NCI-H510A (cell line): Measurements from ENCODE around the gene TAS1R3.
"Not testable (repeated sequence)": the region's sequence is repeated elsewhere in the genome, so short reads cannot be mapped to it uniquely, and the experiment has no call there.

ENCODE experiments used
- DNase-seq: peaks from one replicate; lab custom pipeline; 2025; lab: John Stamatoyannopoulos, UW

The TAS1R3 gene

DNA sequence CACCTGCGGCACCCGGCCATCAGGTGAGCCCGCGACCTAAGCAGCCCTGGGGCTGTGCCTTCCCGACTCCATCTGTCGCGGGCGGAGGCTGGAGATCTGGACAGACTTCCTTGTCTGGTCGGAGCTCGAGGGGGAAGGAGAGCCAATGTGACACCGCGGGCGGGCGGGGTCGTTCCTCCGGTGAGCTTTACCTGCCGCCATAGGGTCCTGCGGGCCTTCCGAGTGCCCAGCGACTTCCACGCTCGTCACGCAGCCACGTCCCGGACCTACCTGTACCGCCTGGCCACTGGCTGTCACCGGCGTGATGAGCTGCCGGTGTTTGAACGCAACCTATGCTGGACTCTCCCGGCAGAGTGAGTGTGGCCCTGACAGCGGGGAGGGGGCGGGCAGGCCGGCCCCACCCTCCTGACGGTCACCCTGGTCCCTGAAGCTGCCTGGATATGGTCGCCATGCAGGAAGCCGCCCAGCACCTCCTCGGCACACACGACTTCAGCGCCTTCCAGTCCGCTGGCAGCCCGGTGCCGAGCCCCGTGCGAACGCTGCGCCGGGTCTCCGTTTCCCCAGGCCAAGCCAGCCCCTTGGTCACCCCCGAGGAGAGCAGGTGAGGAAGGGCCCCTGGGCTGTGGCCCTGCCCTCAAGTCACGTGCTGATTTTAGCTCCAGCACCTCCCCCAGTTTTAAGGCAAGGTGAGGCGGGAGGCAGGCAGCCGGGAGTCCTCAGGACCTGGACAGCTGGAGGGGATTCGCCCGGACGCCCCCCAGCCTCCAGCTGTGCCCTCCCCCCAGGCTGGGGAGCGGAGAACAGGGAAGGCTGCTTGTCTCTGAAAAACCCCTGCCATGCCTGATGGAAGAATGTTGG, 21.6 kb upstream of the TAS1R3 start:
- peak; percentile 80 for DNase-seq

- no peak for DNase-seq
Observed at GRCh38 chr1:1310109-1310385, 21.0 kb upstream of the TAS1R3 start.

DNA sequence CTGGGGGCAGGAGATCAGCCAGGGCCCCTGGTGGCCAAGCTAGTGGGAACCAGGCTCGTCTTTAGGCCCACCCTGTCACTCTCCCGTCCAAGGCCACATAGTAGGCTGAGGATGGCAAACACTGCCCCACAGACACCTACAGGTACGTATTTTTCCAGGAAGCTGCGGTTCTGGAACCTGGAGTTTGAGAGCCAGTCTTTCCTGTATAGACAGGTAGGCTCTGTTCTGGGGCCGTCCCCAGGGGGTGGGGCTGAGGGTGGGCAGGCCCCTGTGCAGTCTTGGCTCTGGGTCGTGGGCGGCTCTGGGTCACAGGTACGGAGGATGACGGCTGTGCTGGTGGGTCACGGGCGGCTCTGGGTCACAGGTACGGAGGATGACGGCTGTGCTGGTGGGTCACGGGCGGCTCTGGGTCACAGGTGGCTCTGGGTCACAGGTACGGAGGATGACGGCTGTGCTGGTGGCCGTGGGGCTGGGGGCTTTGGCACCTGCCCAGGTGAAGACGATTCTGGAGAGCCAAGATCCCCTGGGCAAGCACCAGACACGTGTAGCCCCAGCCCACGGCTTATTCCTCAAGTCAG, 20.5 kb upstream of the TAS1R3 start:
- DNase-seq = no peak

DNA sequence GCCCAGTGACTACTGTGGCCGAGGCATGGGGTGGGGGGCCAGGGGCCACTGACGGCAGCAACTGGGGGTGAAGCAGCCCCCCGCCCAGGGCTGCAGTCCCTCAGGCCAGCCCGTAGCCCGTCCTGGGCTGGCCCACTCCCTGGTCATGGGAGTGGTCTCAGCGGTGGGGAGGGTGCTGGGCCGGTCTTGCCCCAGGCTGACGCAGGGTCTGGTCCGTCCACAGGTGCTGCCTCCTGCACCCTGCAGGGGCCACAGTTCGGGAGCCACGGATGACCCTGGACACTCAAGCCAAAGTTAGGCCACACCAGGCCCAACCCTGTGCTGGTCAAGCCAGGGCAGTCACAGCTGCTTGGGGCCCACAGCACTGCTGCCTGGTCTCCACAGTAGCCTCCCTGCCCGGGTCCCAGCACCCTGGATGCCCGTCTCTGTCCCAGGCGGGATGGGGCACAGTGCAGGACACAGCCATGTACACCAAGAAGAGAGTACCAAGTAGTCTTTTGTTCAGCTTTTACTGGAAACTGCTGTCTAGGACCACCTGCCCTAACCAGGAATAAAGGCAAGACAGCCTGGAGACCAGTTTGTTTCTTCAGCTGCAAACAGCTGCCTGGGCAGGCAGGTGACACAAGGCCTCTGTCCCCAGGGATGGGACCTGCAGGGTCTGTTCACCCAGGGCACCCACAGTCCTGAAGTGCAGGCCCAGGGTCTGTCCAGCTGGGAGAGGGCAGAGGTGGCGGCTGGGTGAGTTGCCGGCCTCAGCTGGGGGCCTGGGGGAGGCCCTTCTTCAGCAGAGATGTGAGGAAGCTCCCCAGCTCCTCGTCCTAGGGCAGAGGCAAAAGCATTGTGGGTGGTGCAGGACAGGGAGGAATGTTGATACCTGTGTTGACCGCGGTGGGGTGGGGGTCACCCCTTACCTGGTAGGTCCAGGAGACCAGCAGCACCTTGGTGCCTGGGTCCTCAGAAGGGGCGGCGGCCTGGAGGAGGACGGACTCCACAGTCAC, 19.7 kb upstream of the TAS1R3 start:
- no peak for DNase-seq

DNA sequence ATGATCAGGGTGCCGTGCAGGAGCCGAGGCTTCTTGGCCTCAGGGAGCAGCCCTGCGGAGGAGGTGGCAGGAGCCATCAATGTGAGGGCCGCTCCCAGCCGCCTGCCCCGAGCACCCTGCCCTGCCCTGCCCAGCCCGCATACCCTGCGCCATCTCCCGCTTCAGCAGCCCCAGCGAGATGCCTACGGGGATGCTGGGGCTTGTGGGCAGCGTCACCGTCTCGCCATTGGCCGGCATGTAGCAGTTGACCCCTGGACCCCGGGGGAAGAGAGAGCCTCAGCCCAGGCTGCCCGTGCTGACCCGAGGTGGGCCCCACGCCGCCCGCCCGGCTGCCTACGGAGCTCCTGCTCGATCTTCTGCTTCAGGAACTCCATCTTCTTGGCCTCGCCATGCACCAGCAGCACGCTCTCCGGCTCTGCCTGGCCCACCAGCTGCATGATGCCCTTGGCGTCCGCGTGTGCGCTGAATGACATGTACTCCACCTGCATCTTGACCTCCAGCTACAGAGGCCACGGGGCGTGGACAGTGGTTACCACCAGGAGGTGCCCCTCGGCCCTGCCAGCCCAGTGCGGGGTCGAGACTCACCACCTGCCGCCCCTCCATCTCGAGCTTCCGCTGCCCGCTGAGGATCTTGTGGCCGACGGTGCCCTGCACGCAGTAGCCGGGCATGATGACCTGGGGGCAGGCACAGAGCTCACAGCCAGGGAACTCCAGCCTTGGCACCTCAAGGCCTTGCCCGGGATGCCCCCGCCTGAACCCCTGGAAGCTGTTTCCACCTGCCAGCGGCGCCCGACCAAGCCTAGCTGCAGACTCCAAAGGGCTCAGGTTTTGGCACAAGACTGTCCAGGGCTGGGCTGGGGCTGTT, 18.4 kb upstream of the TAS1R3 start:
- no peak for DNase-seq

DNA sequence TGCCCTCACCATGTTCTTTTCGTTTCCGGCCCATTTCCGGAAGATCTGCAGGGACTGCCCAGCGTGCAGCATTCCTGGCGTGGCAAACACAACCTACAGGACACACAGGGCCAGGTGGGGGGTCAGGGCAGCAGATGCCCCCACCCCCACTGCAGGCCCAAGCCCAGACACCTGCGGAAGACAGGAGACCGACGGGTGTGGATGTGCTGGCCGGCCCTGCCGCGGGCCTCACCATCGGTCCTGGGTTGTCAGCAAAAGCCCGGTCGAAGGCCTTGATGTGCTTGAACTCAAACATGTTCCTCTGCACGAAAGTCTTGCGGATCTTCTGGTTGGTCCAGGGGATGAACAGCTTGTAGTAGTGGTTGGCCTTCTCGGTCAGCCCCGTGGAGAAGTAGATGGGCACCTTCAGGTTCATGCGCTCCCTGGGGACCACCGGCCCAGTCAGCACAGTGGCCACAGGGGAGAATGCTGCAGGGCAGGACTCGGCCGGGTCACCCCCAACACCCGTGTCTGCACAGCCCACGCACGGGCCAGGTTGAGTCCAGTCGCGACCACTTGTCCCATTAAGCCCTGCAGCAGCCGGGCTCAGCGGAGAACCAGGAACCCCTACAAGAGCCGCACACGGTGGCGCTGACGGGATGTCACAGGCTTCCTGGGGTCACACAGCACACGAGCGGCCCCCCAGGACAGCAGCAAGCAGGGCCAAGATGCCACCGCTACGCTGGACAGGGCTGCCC, 17.4 kb upstream of the TAS1R3 start:
- DNase-seq = no peak

DNA sequence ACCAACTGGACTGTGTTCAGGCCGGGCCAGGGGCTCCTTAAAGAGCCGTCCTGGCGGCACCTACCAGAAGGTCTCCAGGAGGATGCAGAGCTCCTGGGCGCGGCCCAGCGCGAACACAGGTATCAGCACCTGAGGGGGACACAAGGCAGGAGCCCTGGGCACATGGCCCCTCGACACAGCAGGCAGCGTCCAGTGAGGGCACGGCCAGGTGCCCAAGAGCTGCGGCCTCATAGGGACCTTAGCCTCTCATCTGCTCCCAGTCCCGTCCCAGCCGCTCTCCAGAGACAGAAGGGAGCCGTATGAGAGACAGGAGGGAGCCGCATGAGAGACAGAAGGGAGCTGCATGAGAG, 16.9 kb upstream of the TAS1R3 start:
- no peak for DNase-seq

DNA sequence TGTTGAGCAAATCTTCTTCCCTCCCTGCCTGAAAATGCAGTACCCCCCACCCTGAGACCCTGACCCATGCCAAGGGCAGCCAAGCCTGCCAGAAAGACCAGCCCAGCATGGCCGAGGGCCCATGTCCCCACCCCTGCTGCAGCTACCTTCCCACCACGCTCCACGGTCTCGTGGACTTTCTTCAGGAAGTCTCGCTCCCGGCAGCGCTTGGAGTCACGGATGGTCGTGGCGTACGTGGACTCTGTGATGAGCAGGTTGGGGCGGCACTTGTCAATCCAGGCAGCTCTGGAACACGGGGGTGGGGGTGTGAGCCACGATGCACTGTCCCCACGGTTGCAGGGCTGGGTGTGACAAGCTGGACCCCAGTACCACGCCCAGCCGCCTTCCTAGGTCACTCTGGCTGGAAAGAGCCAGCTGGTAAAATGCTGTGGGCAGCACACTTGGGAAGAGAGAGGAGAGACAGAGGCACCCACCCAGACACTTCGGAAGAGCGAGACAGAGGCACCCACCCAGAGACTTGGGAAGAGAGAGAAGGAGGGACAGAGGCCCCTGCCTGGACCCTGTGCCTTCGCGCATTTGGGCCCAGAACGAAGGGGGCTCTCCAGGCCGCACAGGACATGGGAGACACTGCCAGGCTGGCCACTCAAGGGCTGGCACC, 16.3 kb upstream of the TAS1R3 start:
- no peak for DNase-seq

DNA sequence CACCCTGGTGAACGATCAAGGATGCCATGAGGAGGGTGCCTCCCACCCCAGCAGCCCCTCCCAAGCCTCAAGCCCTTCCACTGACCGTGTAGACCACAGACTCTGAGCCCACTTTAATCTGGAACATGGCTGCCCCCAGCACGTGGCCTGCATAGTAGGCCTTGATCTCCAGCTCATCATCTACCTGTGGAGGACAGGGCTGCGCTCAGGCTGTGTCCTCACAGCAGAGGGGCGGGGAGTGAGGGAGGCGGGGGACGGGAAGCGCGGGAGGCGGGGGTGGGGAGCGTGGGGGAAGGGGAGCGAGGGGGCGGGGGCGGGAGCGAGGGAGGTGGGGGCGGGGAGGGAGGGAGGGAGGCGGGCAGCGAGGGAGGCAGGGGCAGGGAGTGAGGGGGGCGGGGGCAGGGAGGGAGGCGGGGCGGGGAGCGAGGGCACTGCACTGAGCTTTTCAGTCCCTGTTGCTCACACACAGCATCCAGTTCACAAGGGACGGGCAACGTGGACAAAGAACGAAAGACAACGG, 15.6 kb upstream of the TAS1R3 start:
- DNase-seq = peak; percentile 98

- not testable (repeated sequence) for DNase-seq
Observed at GRCh38 chr1:1316199-1316598, 14.9 kb upstream of the TAS1R3 start.

GRCh38 chr1:1317420-1317819, 13.7 kb upstream of the TAS1R3 start:
- no peak for DNase-seq

- DNase-seq = peak; percentile 80
Observed at GRCh38 chr1:1318131-1318652, 12.9 kb upstream of the TAS1R3 start.

DNA sequence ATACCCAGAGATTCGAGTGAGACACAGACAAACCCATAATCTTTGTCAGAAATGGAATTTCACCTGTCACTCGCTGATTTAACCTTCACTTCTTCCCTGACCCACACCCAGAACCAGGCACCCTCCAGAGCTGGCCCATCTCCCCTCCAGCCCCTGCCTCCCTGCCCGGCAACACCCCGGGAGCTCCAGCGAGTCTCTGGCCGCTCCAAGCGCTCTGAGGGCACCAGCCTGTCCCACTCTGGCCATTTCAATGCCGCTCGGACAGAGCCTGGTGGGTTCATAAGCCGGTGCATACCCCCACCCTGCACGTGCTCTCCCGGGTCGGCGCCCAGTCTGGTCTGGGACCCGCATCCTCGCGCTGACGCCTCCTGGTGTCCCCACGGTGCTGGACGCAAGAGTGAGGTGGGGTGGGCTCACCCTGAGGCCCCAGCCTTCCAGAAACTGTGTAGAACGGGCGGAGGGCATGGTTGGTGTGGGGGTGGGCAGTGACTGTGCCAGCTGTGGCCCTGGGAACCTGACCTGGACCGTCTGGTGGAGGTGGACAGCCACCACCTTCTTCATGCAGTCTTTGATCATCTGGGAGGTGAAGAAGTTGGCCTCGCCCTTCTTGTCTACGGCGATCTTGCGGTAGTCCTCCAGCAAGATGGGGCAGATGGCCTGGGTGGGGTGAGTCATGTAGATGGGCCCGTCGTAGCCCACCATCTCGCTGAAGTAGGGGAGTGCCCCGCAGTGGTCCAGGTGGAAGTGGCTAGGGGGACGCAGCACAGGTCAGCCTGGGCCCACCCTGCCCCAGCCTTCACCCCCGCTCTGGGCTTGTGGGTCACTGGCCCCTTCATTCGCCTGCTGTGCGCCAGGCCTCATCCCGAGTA, 12.1 kb upstream of the TAS1R3 start:
- no peak for DNase-seq

DNA sequence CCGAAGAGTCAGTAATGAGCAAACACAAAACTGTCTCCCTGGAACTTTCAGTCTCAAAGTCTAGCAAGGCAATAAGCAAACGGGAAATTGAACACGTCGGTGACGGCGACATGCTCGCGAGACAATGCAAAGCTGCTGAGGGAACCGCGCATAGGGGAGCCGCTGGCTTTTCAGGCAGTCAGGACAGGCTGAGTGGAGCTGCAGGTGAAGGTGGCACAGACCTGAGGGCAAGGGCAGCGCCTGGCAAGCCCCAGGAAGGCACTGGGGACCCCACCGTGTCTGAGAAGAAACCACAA, 11.5 kb upstream of the TAS1R3 start:
- DNase-seq = no peak

GRCh38 chr1:1320666-1321448, 10.2 kb upstream of the TAS1R3 start:
- no peak for DNase-seq

DNA sequence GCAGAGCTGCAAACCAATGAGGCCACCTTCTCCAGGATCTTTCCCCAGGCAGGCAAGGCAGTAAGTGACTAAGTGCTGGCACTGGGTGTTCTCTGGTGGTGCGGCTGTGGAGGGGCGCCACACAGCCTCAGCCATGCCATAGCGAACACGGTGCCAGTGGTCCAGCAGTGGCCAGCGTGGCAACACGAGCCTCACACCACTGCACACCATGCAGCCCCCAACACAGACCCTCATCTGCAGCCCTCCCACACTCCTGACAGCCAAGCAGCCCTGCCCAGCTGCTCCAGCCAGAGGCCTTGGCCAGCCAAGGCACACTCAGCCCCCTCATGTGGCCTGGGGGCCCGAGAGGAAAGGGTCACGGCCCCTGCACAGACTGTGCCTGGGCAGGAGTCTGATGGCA, 9.6 kb upstream of the TAS1R3 start:
- no peak for DNase-seq

DNA sequence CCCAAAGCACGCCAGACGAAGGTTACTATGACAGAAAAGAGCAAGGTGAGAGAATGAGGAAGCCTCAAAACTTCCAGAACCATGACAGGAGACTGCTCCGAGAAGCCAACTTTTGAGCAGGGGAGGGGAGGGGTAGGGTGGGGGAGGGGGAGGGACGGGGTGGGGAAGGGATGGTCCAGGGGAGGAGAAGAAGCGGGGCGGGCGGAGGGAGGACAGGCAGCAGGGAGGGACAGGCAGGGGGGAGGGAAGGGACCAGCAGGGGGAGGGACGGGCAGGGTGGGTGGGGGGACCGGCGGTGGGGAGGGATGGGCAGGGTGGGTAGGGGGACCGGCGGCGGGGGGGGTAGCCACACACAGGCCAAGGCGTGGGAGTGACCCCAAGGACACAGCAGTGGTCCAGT, 8.7 kb upstream of the TAS1R3 start:
- no peak for DNase-seq

DNA sequence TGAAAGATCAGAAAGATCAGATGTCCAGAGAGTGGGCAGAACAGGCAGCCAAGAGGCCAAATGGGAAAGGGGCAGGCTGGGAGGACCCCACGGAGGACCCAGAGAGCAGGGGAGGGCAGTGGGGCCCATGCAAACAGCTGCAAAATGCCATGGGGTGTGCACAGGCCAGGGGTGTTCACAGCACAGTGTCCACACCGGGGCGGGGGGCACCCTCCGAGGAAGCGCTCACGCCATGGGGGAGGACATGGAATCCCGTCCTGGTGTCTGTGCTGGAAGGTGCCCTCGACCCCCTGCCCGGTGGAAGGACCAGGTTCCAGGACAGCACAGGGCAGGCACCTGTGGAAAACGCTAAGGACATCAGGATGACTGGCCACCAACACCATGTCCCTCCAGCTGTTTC, 8.1 kb upstream of the TAS1R3 start:
- no peak for DNase-seq

- no peak for DNase-seq
Observed at GRCh38 chr1:1324084-1324523, 7.0 kb upstream of the TAS1R3 start.
